B cell (primary cell): Measurements from ENCODE around the gene BCL10. TPM values are rescaled to one million over a fixed set of nuclear protein-coding genes. Genes with fewer than 3 reads are reported as not detected.

Source experiments
- ATAC-seq: fragments of 200-7000 bp; cut with Tn5 transposase; one replicate; pipeline ENCODE4 v1.10.0; 2021; ENCODE audit warnings: low read depth, mild to moderate bottlenecking, moderate number of reproducible peaks, moderate library complexity
- CTCF ChIA-PET: fragments of 350-600 bp; sonication (Branson Sonifier 250); formaldehyde crosslinking; loops from one replicate; lab custom pipeline; 2021; ENCODE audit warnings: antibody characterized with exemption, inconsistent platforms; lab: Charles Lee
- POLR2A ChIA-PET: fragments of 350-600 bp; sonication (Branson Sonifier 250); formaldehyde crosslinking; loops from one replicate; lab custom pipeline; 2021; ENCODE audit warnings: antibody characterized with exemption; lab: Charles Lee
- DNase-seq: peaks from one replicate; pipeline ENCODE4 v3.0.0; 2013
- H2AFZ ChIP-seq: 2 replicates; pipeline ENCODE4 v1.6.1; 2012; ENCODE audit warnings: mild to moderate bottlenecking, low read depth, low read length; ENCODE audit not compliant: insufficient read depth, poor library complexity, severe bottlenecking
- H3K27ac ChIP-seq, 2 donors: 1 replicate in 1 of 2; 2 replicates in 1 of 2; pipeline ENCODE4 v1.5.1; 2012 to 2013; ENCODE audit warnings: low read length in 2 of 2, mild to moderate bottlenecking in 2 of 2, moderate library complexity in 1 of 2
- H3K27me3 ChIP-seq, 4 experiments: fragments of 200-600 bp in 1 of 4; sonication (generic) in 1 of 4; replicated peaks in 1 of 4; 1 replicate in 2 of 4; 2 replicates in 2 of 4; pipeline versions ENCODE4 v1.6.1 to v1.7.0; 2013 to 2016; ENCODE audit warnings: low read length in 3 of 4, mild to moderate bottlenecking in 2 of 4, mixed read lengths in 1 of 4, moderate library complexity in 1 of 4; ENCODE audit not compliant: insufficient read depth in 4 of 4, control insufficient read depth in 3 of 4; ENCODE audit errors: control extremely low read depth in 1 of 4
- H3K36me3 ChIP-seq, 2 experiments: replicated peaks in 1 of 2; 1 replicate in 1 of 2; 2 replicates in 1 of 2; pipeline versions ENCODE4 v1.6.1 to v1.7.1; 2013; ENCODE audit warnings: low read length in 1 of 2; ENCODE audit not compliant: insufficient read depth in 2 of 2, control insufficient read depth in 1 of 2; ENCODE audit errors: control extremely low read depth in 1 of 2, extremely low read depth in 1 of 2
- H3K4me1 ChIP-seq, 2 donors: fragments of 200-600 bp in 1 of 2; sonication (generic) in 1 of 2; 1 replicate in 1 of 2; 2 replicates in 1 of 2; pipeline versions ENCODE4 v1.5.1 to v1.6.1; 2013 to 2017; ENCODE audit warnings: low read length in 2 of 2; ENCODE audit not compliant: control insufficient read depth in 2 of 2, insufficient read depth in 2 of 2
- H3K4me2 ChIP-seq: replicated peaks from 2 replicates; pipeline ENCODE3; 2012; ENCODE audit warnings: mild to moderate bottlenecking, low read depth, low read length; ENCODE audit not compliant: poor library complexity, severe bottlenecking
- H3K4me3 ChIP-seq, 5 experiments: fragments of 200-600 bp in 1 of 5; sonication (generic) in 1 of 5; 1 replicate in 3 of 5; 2 replicates in 2 of 5; pipeline versions ENCODE4 v1.5.1 to v1.7.0; 2011 to 2016; ENCODE audit warnings: low read length in 4 of 5, mild to moderate bottlenecking in 4 of 5, low read depth in 2 of 5, control low read depth in 1 of 5, moderate library complexity in 1 of 5; ENCODE audit not compliant: insufficient read depth in 1 of 5; ENCODE audit errors: control extremely low read depth in 1 of 5, extremely low read depth in 1 of 5
- H3K79me2 ChIP-seq: fragments of 200-600 bp; sonication (generic); one replicate; pipeline ENCODE4 v1.6.0; 2016; ENCODE audit warnings: low read length; ENCODE audit not compliant: control insufficient read depth, insufficient read depth
- H3K9ac ChIP-seq: fragments of 200-600 bp; sonication (generic); 2 replicates; pipeline ENCODE4 v1.6.1; 2017; ENCODE audit warnings: mild to moderate bottlenecking, low read length, moderate library complexity
- H3K9me3 ChIP-seq, 3 donors: one replicate each; pipeline versions ENCODE4 v1.6.1 to v1.7.1; 2013; ENCODE audit warnings: low read length in 2 of 3; ENCODE audit not compliant: control insufficient read depth in 2 of 3, insufficient read depth in 1 of 3; ENCODE audit errors: control extremely low read depth in 1 of 3
- H4K20me1 ChIP-seq: 2 replicates; pipeline ENCODE4 v1.6.0; 2012; ENCODE audit warnings: mild to moderate bottlenecking, low read length; ENCODE audit not compliant: insufficient read depth, control insufficient read depth, poor library complexity, severe bottlenecking
- H3K27ac Mint-ChIP-seq: one replicate; pipeline ENCODE4 v1.8.0; 2021; ENCODE audit warnings: mixed read lengths
- H3K27me3 Mint-ChIP-seq: one replicate; pipeline ENCODE4 v1.8.0; 2021; ENCODE audit warnings: mixed read lengths
- H3K4me1 Mint-ChIP-seq: one replicate; pipeline ENCODE4 v1.8.0; 2021; ENCODE audit warnings: mixed read lengths
- H3K4me3 Mint-ChIP-seq: one replicate; pipeline ENCODE4 v1.8.0; 2021; ENCODE audit warnings: mixed read lengths
- H3K9me3 Mint-ChIP-seq: one replicate; pipeline ENCODE4 v1.8.0; 2022; ENCODE audit warnings: mixed read lengths; ENCODE audit not compliant: insufficient read depth
- CTCF ChIP-seq: fragments of 200-600 bp; IDR thresholded peaks from one replicate; pipeline ENCODE4 v1.8.0; 2022; ENCODE audit warnings: antibody characterized with exemption, mild to moderate bottlenecking
- EZH2 ChIP-seq: IDR thresholded peaks from 2 replicates; pipeline ENCODE4 v1.6.1; 2012; ENCODE audit warnings: borderline replicate concordance, low read depth, mild to moderate bottlenecking, moderate library complexity, low read length; ENCODE audit not compliant: insufficient read depth, poor library complexity, severe bottlenecking
- WGBS: methylation state at CpG from one replicate; pipeline ENCODE4 v1.1.5; 2013; ENCODE audit warnings: missing lambda C conversion rate; ENCODE audit not compliant: insufficient coverage; 5-methylcytosine and 5-hydroxymethylcytosine counted together
- intact Hi-C: fragments of 100-400 bp; cut with micrococcal nuclease; formaldehyde crosslinking; loops from one replicate; pipeline ENCODE4 v1.10.0; 2022
- polyA plus RNA-seq: library from polyadenylated mRNA; depleted of rRNA; stranded (reverse); fragments of >200 nt; gene quantifications from 2 replicates; pipeline ENCODE4 v1.2.3, GENCODE V29; 2012
- total RNA-seq, 2 donors: library from RNA; stranded (reverse); fragments of 120-200 nt in 1 of 2; gene quantifications; 1 replicate in 1 of 2; 2 replicates in 1 of 2; pipeline versions ENCODE4 v1.2.3 to v1.2.4, GENCODE V29; 2013 to 2022

The BCL10 gene
- total and polyA plus RNA-seq, 2 donors (not counting 1 experiment from before 2014, with no cell fraction given): 26.2 to 60.5 TPM

- H3K9me3 ChIP-seq: no peaks in the 10 kb centered on the region
- DNase-seq (no peak), ATAC-seq (no peak)
- no peaks in the 10 kb centered on the region for H3K79me2 ChIP-seq
- 80% methylated on average over 3 of the region's 3 CpGs for WGBS
- peaks cover 19 to 20% of the 10 kb centered on the region in 2 donors for H3K4me1 ChIP-seq
- H3K4me1 Mint-ChIP-seq: peaks cover 26% of the 10 kb centered on the region
- H3K27ac ChIP-seq: no peak overlapping the region
- no peak overlapping the region for H3K9ac ChIP-seq
- no peak overlapping the region for H3K4me2 ChIP-seq
- POLR2A ChIA-PET: no interaction called here
- no peak overlapping the region for H3K4me3 Mint-ChIP-seq
- no peak overlapping the region for H3K27ac Mint-ChIP-seq
- no peaks in the 10 kb centered on the region for H3K36me3 ChIP-seq
- no peak overlapping the region for H2AFZ ChIP-seq
- CTCF ChIA-PET: interaction anchor here (0.6 to 1.4 kb wide), 2 partner anchors 356 to 715 kb away, joined by 3 read pairs; no protein-coding TSS in a partner anchor
- no peaks in the 10 kb centered on the region for H3K27me3 ChIP-seq
- H4K20me1 ChIP-seq: no peaks in the 10 kb centered on the region
- H3K27me3 Mint-ChIP-seq: no peaks in the 10 kb centered on the region
- H3K4me3 ChIP-seq: no peak overlapping the region
- intact Hi-C loops: loop anchor here (10.0 kb wide), 1 partner anchor 95 kb away; no protein-coding TSS in a partner anchor
- TF ChIP-seq CTCF (no peak), EZH2 (no peak)
- H3K9me3 Mint-ChIP-seq: no peaks in the 10 kb centered on the region
Measured at GRCh38 chr1:85300140-85300539, 23.7 kb upstream of the BCL10 start.

- no peaks in the 10 kb centered on the region for H4K20me1 ChIP-seq
- TF ChIP-seq CTCF (no peak), EZH2 (no peak)
- Mint-ChIP-seq H3K27me3 (no peaks in the 10 kb centered on the region), H3K4me1 (peaks cover 26% of the 10 kb centered on the region), H3K27ac (peak overlapping the region; percentile 78), H3K9me3 (no peaks in the 10 kb centered on the region), H3K4me3 (peak overlapping the region; percentile 76)
- 10% methylated on average over 8 of the region's 11 CpGs for WGBS
- peak overlapping the region; percentile 38 for H3K9ac ChIP-seq
- intact Hi-C loops: loop anchor here (1.0 kb wide), 2 partner anchors 22 to 39 kb away; partner anchors contain the start of genes BCL10 and C1orf52
- ATAC-seq: peak; percentile 90
- H3K9me3 ChIP-seq: no peaks in the 10 kb centered on the region
- H3K4me1 ChIP-seq: peaks cover 19 to 20% of the 10 kb centered on the region in 2 donors
- peak overlapping the region; percentile 50 to 60 for H3K27ac ChIP-seq
- CTCF ChIA-PET: interaction anchor here (0.7 to 2.8 kb wide), 6 partner anchors 10 to 395 kb away, joined by 3 to 19 read pairs (median 4); partner anchors contain the start of genes BCL10 and C1orf52
- H3K4me2 ChIP-seq: peak overlapping the region; percentile 66
- POLR2A ChIA-PET: interaction anchor here (1.7 kb wide), 1 partner anchor 22 kb away, joined by 9 read pairs; the partner anchor contains the start of gene BCL10
- peak; percentile 66 for DNase-seq
- no peaks in the 10 kb centered on the region for H3K27me3 ChIP-seq
- peak overlapping the region in 3 of 5 experiments; percentile 6 to 51 (median 17) for H3K4me3 ChIP-seq
- no peaks in the 10 kb centered on the region for H3K36me3 ChIP-seq
- peak overlapping the region; percentile 49 for H2AFZ ChIP-seq
- H3K79me2 ChIP-seq: no peaks in the 10 kb centered on the region
Measured at GRCh38 chr1:85297855-85298629, 21.6 kb upstream of the BCL10 start.
